Thyroid gland (tissue), 4 donors: ENCODE results near the gene RCOR1. TPM values are rescaled to one million over a fixed set of nuclear protein-coding genes. Genes with fewer than 3 reads are reported as not detected.

ENCODE experiments used
- DNase-seq, 2 donors: peaks; one replicate each; pipeline ENCODE4 v3.0.0-alpha.2; 2019
- H3K27ac ChIP-seq, 3 donors: fragments of 200-600 bp; sonication (generic); 1 replicate in 2 of 3; 2 replicates in 1 of 3; pipeline ENCODE4 v1.5.1; 2016 to 2019; ENCODE audit warnings: mild to moderate bottlenecking in 1 of 3, moderate library complexity in 1 of 3
- H3K27me3 ChIP-seq: fragments of 200-600 bp; sonication (generic); one replicate; pipeline ENCODE4 v1.5.1; 2019
- H3K36me3 ChIP-seq, 2 donors: fragments of 200-600 bp; sonication (generic); one replicate each; pipeline ENCODE4 v1.5.1; 2016 to 2019
- H3K4me1 ChIP-seq, 2 donors: fragments of 200-600 bp; sonication (generic); one replicate each; pipeline ENCODE4 v1.5.1; 2017 to 2019
- H3K4me3 ChIP-seq, 3 donors: fragments of 200-600 bp; sonication (generic); replicated peaks in 1 of 3; 1 replicate in 2 of 3; 2 replicates in 1 of 3; pipeline ENCODE4 v1.5.1; 2016; ENCODE audit warnings: mild to moderate bottlenecking in 1 of 3
- H3K9me3 ChIP-seq: fragments of 200-600 bp; sonication (generic); one replicate; pipeline ENCODE4 v1.5.1; 2017
- POLR2A ChIP-seq, 2 donors: fragments of 450-650 bp; IDR thresholded peaks; one replicate each; pipeline ENCODE4 v1.6.1; 2017; ENCODE audit warnings: antibody characterized with exemption in 2 of 2, mild to moderate bottlenecking in 2 of 2, moderate library complexity in 1 of 2
- WGBS, 2 donors: methylation state at CpG; one replicate each; pipeline ENCODE4 v1.1.5; 2017; 5-methylcytosine and 5-hydroxymethylcytosine counted together
- intact Hi-C: fragments of 100-400 bp; cut with DNase I; formaldehyde crosslinking; loops from one replicate; pipeline ENCODE4 v1.15.1; 2023
- total RNA-seq, 4 donors: library from RNA; depleted of rRNA; stranded (reverse); fragments of >200 nt; gene quantifications; one replicate each; pipeline ENCODE4 v1.2.3, GENCODE V29; 2016
- TF ChIP-seq, protein P1 (sequence below), 6 experiments: fragments of 200-600 bp in 3 of 6; fragments of 450-650 bp in 3 of 6; sonication (generic) in 3 of 6; IDR thresholded peaks; one replicate each; pipeline ENCODE4 v1.5.1; 2016 to 2019; ENCODE audit warnings: antibody characterized with exemption in 6 of 6, mild to moderate bottlenecking in 2 of 6, inconsistent platforms in 1 of 6, moderate library complexity in 1 of 6

RCOR1 gene
- total RNA-seq, 4 donors from 2014 or later = 9.4 to 14.2 (median 11.3) TPM

DNA sequence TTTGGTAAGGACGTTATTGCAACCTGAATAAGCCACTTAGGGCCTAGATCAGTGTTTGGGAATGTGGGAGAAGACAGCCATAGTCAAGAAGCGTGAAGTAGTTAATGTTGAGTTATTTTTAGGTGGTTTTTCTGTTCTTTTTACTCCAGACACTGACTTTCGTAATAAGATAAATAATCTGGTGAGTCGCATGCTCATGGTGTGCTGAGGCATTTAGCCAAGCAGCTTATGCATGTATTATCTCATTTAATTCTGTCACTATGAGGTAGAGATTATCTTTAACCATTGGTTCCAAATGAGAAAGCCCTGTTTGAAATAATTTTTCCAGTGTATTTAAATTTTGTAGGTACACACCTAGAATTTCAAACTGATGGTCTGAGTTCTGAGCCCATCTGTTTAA, 67.3 kb downstream of the RCOR1 start:
- Histone ChIP-seq H3K27ac (no peak overlapping the region), H3K36me3 (no peaks in the 10 kb centered on the region), H3K27me3 (no peaks in the 10 kb centered on the region), H3K4me3 (no peak overlapping the region), H3K4me1 (no peaks in the 10 kb centered on the region), H3K9me3 (no peaks in the 10 kb centered on the region)
- DNase-seq = no peak
- no peak for TF ChIP-seq POLR2A (IDR thresholded peaks at IDR 0.05)
- TF ChIP-seq, protein P1, sequence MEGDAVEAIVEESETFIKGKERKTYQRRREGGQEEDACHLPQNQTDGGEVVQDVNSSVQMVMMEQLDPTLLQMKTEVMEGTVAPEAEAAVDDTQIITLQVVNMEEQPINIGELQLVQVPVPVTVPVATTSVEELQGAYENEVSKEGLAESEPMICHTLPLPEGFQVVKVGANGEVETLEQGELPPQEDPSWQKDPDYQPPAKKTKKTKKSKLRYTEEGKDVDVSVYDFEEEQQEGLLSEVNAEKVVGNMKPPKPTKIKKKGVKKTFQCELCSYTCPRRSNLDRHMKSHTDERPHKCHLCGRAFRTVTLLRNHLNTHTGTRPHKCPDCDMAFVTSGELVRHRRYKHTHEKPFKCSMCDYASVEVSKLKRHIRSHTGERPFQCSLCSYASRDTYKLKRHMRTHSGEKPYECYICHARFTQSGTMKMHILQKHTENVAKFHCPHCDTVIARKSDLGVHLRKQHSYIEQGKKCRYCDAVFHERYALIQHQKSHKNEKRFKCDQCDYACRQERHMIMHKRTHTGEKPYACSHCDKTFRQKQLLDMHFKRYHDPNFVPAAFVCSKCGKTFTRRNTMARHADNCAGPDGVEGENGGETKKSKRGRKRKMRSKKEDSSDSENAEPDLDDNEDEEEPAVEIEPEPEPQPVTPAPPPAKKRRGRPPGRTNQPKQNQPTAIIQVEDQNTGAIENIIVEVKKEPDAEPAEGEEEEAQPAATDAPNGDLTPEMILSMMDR (IDR thresholded peaks at IDR 0.05) = no peak
- WGBS, 2 donors = 88 to 90% methylated on average over 4 of the region's 4 CpGs
- intact Hi-C loops = no loop called here

DNA sequence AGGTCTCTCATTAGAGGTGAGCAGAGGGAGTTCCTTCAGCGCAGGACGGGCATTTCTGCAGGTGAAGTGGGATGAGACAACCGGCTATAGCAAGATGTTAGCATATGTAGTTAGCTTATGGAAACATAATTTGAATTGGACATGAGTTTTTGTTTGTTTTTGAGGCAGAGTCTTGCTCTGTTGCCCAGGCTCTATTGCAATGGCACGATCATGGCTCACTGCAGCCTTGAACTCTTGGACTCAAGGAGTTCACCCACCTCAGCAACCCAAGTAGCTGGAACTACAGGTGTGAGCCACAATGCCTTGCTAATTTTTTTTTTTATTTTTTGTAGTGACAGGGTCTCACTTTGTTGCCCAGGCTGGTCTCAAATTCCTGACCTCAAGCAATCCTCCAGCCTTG, 69.2 kb downstream of the RCOR1 start:
- Histone ChIP-seq H3K9me3 (no peaks in the 10 kb centered on the region), H3K4me1 (no peaks in the 10 kb centered on the region), H3K36me3 (no peaks in the 10 kb centered on the region), H3K4me3 (no peak overlapping the region), H3K27ac (no peak overlapping the region), H3K27me3 (no peaks in the 10 kb centered on the region)
- TF ChIP-seq, protein P1 (IDR thresholded peaks at IDR 0.05) = no peak
- TF ChIP-seq POLR2A (IDR thresholded peaks at IDR 0.05) = no peak
- DNase-seq = no peak
- 97 to 98% methylated on average over 4 of the region's 4 CpGs for WGBS, 2 donors
- intact Hi-C loops = no loop called here

DNA sequence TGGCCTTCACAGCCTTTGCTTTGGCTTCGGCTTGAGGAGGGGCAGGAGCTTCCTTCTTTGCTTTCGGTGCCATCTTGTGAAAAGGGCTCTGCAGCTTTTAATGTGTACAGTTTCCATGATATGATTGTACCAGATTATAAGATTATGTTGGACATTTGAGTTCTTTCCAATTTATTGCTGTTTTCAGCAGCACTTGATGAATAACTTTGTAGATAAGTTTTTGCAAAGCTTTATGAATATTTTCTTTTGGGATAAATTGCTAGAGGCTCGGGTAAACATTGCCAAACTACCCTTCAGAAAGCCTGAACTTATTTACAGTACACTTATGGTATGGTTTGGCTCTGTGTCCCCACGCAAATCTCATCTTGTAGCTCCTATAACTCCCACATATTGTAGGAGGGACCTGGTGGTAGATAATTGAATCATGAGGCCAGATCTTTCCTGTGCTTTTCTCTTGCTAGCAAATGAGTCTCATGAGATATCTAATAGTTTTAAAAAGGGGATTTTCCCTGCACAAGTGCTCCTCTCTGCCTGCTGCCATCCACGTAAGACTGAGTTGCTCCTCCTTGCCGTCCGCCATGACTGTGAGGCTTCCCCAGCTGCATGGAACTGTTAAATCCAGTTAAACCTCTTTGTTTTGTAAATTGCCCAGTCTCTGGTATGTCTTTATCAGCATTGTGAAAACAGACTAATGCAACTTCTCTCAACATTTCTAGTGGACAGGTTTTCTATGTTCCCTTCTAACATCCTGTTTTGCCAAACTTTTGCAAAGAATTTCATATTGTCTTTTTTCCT, 70.4 kb downstream of the RCOR1 start:
- Histone ChIP-seq H3K27ac (no peak overlapping the region), H3K4me3 (no peak overlapping the region), H3K4me1 (no peaks in the 10 kb centered on the region), H3K27me3 (no peaks in the 10 kb centered on the region), H3K9me3 (no peaks in the 10 kb centered on the region), H3K36me3 (no peaks in the 10 kb centered on the region)
- intact Hi-C loops = no loop called here
- DNase-seq = no peak
- no peak for TF ChIP-seq POLR2A (IDR thresholded peaks at IDR 0.05)
- TF ChIP-seq, protein P1 (IDR thresholded peaks at IDR 0.05) = no peak
- 72 to 81% methylated on average over 7 of the region's 7 CpGs for WGBS, 2 donors

DNA sequence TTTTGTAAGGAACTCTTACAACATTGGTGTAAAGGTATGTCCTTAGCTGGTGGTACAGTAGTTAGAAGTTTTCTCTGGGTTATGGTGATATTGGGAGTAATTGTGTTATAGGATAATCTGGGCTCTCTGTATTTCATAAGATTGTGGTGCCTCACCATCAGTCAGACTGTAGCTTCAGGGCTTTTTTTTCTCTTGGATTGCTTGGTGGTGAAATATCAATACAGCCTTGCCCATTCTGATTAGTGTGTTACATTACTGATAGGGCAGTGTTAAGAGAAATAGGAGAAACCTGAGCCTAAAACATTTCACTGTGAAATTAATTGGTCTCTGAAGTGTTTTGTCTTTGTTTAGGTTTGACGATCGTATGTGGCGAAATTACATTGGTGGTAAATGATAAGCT, 71.0 kb downstream of the RCOR1 start:
- 89 to 96% methylated on average over 3 of the region's 3 CpGs for WGBS, 2 donors
- TF ChIP-seq, protein P1 (IDR thresholded peaks at IDR 0.05) = no peak
- TF ChIP-seq POLR2A (IDR thresholded peaks at IDR 0.05) = no peak
- H3K36me3 ChIP-seq = no peaks in the 10 kb centered on the region
- H3K27me3 ChIP-seq = no peaks in the 10 kb centered on the region
- H3K4me1 ChIP-seq = no peaks in the 10 kb centered on the region
- no peaks in the 10 kb centered on the region for H3K9me3 ChIP-seq
- no peak overlapping the region for H3K4me3 ChIP-seq
- no peak overlapping the region for H3K27ac ChIP-seq
- intact Hi-C loops = no loop called here
- DNase-seq = no peak

DNA sequence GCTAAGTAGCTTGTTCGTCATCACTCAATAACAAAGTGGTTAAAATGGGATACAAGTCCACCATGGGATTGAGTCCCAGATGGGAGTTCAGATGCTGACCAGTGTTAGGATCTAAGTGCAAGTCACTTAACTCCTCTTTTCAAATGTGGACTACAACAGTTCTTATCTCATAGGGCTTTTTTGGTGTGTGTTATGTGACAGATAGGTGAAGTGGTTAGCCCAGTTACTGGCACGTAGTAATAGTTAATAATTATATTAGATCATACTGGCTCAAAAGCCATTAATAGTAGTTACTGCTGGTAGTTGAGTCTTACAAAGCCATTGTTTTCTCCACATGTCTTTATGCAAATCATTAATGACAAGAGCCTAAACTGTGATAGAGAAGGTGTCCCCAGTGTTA, 73.2 kb downstream of the RCOR1 start:
- DNase-seq = no peak

More for the DNA sequence above, 73.2 kb downstream of the RCOR1 start:
- H3K36me3 ChIP-seq = no peaks in the 10 kb centered on the region
- intact Hi-C loops = no loop called here
- no peak overlapping the region for H3K27ac ChIP-seq
- 98 to 100% methylated on average over 2 of the region's 2 CpGs for WGBS, 2 donors
- H3K27me3 ChIP-seq = no peaks in the 10 kb centered on the region
- TF ChIP-seq, protein P1 (IDR thresholded peaks at IDR 0.05) = no peak
- no peak for TF ChIP-seq POLR2A (IDR thresholded peaks at IDR 0.05)
- H3K4me3 ChIP-seq = no peak overlapping the region
- H3K9me3 ChIP-seq = no peaks in the 10 kb centered on the region
- no peaks in the 10 kb centered on the region for H3K4me1 ChIP-seq
